Testis (tissue), 3 donors: ENCODE data around the gene SLC6A2. TPM values are rescaled to one million over a fixed set of nuclear protein-coding genes. Genes with fewer than 3 reads are reported as not detected.

Experiments used
- DNase-seq: peaks from one replicate; pipeline ENCODE4 v3.0.0-alpha.2; 2019
- H3K27ac ChIP-seq, 2 donors: fragments of 200-600 bp; sonication (generic); one replicate each; pipeline ENCODE4 v1.5.1; 2019
- H3K27me3 ChIP-seq: fragments of 200-600 bp; sonication (generic); one replicate; pipeline ENCODE4 v1.5.1; 2019
- H3K36me3 ChIP-seq: fragments of 200-600 bp; sonication (generic); one replicate; pipeline ENCODE4 v1.5.1; 2017; ENCODE audit warnings: low read depth; ENCODE audit errors: missing control alignments
- H3K4me1 ChIP-seq: fragments of 200-600 bp; sonication (generic); one replicate; pipeline ENCODE4 v1.5.1; 2019
- H3K4me3 ChIP-seq, 2 donors: fragments of 200-600 bp; sonication (generic); one replicate each; pipeline ENCODE4 v1.5.1; 2017 to 2019
- H3K9me3 ChIP-seq: fragments of 200-600 bp; sonication (generic); one replicate; pipeline ENCODE4 v1.5.1; 2017
- POLR2A ChIP-seq: fragments of 450-650 bp; IDR thresholded peaks from one replicate; pipeline ENCODE4 v1.6.1; 2017; ENCODE audit warnings: antibody characterized with exemption, mild to moderate bottlenecking, moderate library complexity
- WGBS, 2 donors: methylation state at CpG; one replicate each; pipeline ENCODE4 v1.1.5; 2018; 5-methylcytosine and 5-hydroxymethylcytosine counted together
- intact Hi-C: fragments of 100-400 bp; cut with DNase I; formaldehyde crosslinking; loops from one replicate; pipeline ENCODE4 v1.15.1; 2023; ENCODE audit warnings: low total_unique reads
- polyA plus RNA-seq: library from polyadenylated mRNA; stranded (reverse); fragments of 350-450 nt; fragmentation: Illumina TruSeq; extraction: RNeasy Lipid Tissue Mini Kit (QIAGEN cat#74804); gene quantifications from one replicate; pipeline ENCODE4 v1.2.3, GENCODE V29; 2014; ENCODE audit warnings: low read depth, low replicate concordance; ENCODE audit not compliant: insufficient read depth
- total RNA-seq, 2 donors: library from RNA; depleted of rRNA; stranded (reverse); fragments of >200 nt; gene quantifications; one replicate each; pipeline ENCODE4 v1.2.3, GENCODE V29; 2016
- TF ChIP-seq, protein P1 (sequence below), 3 experiments: fragments of 450-650 bp in 2 of 3; fragments of 200-600 bp in 1 of 3; sonication (generic) in 1 of 3; IDR thresholded peaks; one replicate each; pipeline ENCODE4 v1.5.1; 2016 to 2019; ENCODE audit warnings: antibody characterized with exemption in 3 of 3, mild to moderate bottlenecking in 2 of 3, moderate library complexity in 1 of 3

SLC6A2 gene
- total and polyA plus RNA-seq, 3 donors from 2014 or later = 3.5 to 16.6 (median 5.7) TPM

GRCh38 chr16:55660828-55661227 is 5.0 kb downstream of the SLC6A2 start:
- no peaks in the 10 kb centered on the region for H3K27me3 ChIP-seq
- no peaks in the 10 kb centered on the region for H3K9me3 ChIP-seq
- no peaks in the 10 kb centered on the region for H3K36me3 ChIP-seq
- no peak for DNase-seq
- no peak for TF ChIP-seq POLR2A
- TF ChIP-seq, protein P1, sequence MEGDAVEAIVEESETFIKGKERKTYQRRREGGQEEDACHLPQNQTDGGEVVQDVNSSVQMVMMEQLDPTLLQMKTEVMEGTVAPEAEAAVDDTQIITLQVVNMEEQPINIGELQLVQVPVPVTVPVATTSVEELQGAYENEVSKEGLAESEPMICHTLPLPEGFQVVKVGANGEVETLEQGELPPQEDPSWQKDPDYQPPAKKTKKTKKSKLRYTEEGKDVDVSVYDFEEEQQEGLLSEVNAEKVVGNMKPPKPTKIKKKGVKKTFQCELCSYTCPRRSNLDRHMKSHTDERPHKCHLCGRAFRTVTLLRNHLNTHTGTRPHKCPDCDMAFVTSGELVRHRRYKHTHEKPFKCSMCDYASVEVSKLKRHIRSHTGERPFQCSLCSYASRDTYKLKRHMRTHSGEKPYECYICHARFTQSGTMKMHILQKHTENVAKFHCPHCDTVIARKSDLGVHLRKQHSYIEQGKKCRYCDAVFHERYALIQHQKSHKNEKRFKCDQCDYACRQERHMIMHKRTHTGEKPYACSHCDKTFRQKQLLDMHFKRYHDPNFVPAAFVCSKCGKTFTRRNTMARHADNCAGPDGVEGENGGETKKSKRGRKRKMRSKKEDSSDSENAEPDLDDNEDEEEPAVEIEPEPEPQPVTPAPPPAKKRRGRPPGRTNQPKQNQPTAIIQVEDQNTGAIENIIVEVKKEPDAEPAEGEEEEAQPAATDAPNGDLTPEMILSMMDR (IDR thresholded peaks at IDR 0.05) = no peak
- H3K4me3 ChIP-seq = no peak overlapping the region
- WGBS, 2 donors = 73 to 75% methylated on average over 2 of the region's 2 CpGs
- no peak overlapping the region for H3K27ac ChIP-seq
- intact Hi-C loops = no loop called here
- H3K4me1 ChIP-seq = no peaks in the 10 kb centered on the region

DNA sequence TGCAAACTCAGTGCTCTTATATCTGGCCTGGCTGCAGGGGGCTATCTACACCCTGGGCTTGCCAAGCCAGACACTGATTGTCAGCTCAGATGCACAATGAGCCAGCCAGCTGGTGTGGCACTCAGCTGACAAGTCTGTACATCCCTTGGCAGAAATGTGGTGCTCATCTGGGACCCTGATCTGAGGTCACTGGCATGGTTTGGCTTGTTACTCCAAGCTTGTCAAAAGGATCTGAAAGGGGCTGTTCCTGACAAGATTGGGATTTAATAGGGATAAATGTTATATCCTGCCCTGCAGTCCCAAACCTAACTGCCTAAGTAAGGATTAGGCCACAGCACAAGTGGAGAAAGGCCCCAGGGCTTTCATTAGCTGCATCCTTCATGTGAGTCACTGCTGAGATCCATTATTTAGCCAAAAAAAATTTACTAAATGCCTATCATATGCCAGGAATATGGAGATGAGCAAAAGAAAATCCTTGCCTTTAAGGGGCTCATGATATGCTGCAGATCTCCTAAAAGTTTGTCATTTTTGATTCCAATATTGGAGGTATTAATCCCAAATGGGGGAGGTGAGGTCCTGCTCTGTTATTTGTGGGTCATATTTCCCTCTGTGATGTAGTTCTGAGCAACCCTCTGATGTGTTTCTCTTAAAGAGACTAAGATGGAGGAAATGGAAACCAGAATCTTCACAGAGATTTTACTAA is 6.3 kb downstream of the SLC6A2 start:
- intact Hi-C loops = no loop called here
- H3K4me1 ChIP-seq = no peaks in the 10 kb centered on the region
- no peak overlapping the region for H3K27ac ChIP-seq
- H3K9me3 ChIP-seq = no peaks in the 10 kb centered on the region
- H3K27me3 ChIP-seq = no peaks in the 10 kb centered on the region
- TF ChIP-seq POLR2A = no peak
- TF ChIP-seq, protein P1 (IDR thresholded peaks at IDR 0.05) = no peak
- DNase-seq = no peak
- no peaks in the 10 kb centered on the region for H3K36me3 ChIP-seq
- no peak overlapping the region for H3K4me3 ChIP-seq

DNA sequence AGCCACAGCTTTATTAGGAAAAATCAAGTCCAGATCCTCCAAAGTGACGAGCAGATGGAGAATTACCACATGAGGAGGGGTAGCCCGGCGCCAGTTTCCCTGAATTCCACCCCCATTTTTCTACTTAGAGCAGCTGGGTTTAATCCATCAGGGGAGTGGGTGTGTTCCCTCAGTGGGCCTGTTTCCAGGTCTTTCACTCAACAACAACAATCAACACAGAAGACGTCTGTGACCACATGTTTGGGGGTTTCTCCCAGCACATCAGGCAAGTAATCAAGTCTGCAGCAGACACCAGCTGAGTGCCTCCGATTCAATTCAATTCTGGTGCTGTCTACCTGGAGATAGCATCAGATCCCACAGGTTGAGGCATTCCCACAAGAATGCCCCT is 6.8 kb downstream of the SLC6A2 start:
- TF ChIP-seq, protein P1 (IDR thresholded peaks at IDR 0.05) = no peak
- no peak for TF ChIP-seq POLR2A
- Histone ChIP-seq H3K27ac (no peak overlapping the region), H3K27me3 (no peaks in the 10 kb centered on the region), H3K4me1 (no peaks in the 10 kb centered on the region), H3K4me3 (no peak overlapping the region), H3K36me3 (no peaks in the 10 kb centered on the region), H3K9me3 (no peaks in the 10 kb centered on the region)
- WGBS, 2 donors = 78 to 83% methylated on average over 3 to 5 of the region's 5 CpGs
- no peak for DNase-seq
- intact Hi-C loops = no loop called here

DNA sequence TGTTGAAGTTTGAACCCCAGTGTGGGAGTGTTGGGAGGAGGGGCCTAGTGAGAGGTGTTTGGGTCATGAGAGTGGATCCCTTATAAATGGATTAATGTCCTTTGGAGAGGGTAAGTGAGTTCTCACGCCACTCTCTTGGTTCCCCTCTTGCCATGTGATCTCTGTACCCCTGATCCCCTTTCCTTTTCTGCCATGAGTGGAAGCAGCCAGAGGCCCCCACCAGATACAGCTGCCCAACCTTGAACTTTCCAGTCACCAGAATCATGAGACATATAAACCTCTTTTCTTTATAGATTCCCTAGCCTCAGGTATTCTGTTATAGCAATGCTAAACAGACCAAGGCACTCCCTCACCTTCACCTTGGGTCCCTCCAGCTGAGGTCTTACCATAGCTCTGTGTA is 7.4 kb downstream of the SLC6A2 start:
- H3K9me3 ChIP-seq = no peaks in the 10 kb centered on the region
- intact Hi-C loops = no loop called here
- DNase-seq = no peak
- H3K27me3 ChIP-seq = no peaks in the 10 kb centered on the region
- H3K4me1 ChIP-seq = no peaks in the 10 kb centered on the region
- no peak overlapping the region for H3K4me3 ChIP-seq
- no peak for TF ChIP-seq POLR2A
- TF ChIP-seq, protein P1 (IDR thresholded peaks at IDR 0.05) = no peak
- no peak overlapping the region for H3K27ac ChIP-seq
- 77 to 94% methylated on average over 1 of the region's 1 CpG for WGBS, 2 donors
- H3K36me3 ChIP-seq = no peaks in the 10 kb centered on the region
